ENCODE results near the gene MB21D2.

GRCh38 chr3:192819001-192819569 is 98.6 kb downstream of the MB21D2 start:
- TF ChIP-seq CTCF (IDR thresholded peaks at IDR 0.05; ENCODE audit: low read length) (no peak), EZH2 (IDR thresholded peaks at IDR 0.05; ENCODE audit: borderline replicate concordance, low read length) (no peak)

Measured in OCI-LY1 (cell line).